ENCODE data around the gene HSPA6.
"Not testable (repeated sequence)": the region's sequence is repeated elsewhere in the genome, so short reads cannot be mapped to it uniquely, and the experiment has no call there.

HSPA6 gene

DNA sequence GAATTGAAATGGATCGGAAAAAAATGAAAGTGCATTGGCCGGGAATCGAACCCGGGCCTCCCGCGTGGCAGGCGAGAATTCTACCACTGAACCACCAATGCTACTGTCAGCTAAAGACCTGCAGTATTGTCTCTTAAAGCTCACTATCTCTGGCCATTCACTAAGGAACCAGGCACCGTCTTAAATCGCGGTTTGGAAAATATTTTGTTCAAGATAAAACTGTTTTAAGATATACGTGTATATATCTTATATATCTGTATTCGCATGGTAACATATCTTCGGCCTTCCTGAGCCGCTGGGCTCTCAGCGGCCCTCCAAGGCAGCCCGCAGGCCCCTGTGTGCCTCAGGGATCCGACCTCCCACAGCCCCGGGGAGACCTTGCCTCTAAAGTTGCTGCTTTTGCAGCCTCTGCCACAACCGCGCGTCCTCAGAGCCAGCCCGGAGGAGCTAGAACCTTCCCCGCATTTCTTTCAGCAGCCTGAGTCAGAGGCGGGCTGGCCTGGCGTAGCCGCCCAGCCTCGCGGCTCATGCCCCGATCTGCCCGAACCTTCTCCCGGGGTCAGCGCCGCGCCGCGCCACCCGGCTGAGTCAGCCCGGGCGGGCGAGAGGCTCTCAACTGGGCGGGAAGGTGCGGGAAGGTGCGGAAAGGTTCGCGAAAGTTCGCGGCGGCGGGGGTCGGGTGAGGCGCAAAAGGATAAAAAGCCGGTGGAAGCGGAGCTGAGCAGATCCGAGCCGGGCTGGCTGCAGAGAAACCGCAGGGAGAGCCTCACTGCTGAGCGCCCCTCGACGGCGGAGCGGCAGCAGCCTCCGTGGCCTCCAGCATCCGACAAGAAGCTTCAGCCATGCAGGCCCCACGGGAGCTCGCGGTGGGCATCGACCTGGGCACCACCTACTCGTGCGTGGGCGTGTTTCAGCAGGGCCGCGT lies at the start of gene HSPA6:
TSS of gene HSPA6 (plus strand) at position 724 of the 925 bp plus-strand sequence. CDS start at position 843, 119 bp downstream.
- peak within 1 kb of the TSS; percentile 66 for H3K4me3 ChIP-seq (ENCODE audit: low read depth, low read length)
- DNase-seq (ENCODE audit: low read depth), result peak; percentile 34

DNA sequence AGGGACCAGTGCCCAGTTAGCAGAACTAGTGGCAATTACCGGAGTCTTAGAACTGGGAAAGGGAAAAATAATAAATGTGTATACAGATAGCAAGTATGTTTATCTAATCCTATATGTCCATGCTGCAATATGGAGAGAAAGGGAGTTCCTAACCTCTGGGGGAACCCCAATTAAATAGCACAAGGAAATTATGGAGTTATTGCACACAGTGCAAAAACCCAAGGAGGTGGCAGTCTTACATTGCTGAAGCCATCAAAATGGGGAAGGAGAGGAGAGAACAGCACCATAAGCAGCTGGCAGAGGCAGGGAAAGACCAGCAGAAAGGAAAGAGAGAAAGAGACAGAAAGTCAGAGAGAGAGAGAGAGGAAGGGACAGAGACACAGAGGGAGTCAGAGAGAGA lies 46.6 kb upstream of the HSPA6 start:
- not testable (repeated sequence) for H3K4me3 ChIP-seq (ENCODE audit: low read depth, low read length); DNase-seq (ENCODE audit: low read depth)

DNA sequence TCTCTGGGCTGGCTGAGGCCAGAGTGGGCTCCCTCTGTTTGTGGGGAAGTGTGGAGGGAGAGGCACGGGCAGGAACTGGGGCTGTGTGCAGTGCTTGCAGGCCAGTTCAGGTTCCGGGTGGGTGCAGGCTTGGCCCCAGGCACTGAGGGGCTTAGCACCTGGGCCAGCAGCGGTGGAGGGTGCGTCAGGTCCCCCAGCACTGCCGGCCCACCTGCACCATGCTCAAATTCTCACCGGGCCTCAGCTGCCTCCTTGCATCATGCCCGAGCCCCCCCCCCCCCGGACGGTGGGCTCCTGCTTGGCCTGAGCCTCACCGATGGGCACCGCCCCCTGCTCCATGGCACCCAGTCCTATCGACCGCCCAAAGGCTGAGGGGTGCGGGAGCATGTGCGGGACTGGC lies 45.4 kb upstream of the HSPA6 start:
- DNase-seq (ENCODE audit: low read depth), result no peak
- H3K4me3 ChIP-seq (ENCODE audit: low read depth, low read length), result no peak overlapping the region
- TF ChIP-seq CTCF (IDR thresholded peaks at IDR 0.05; ENCODE audit: control insufficient read depth, extremely low read depth, insufficient read depth), result no peak

DNA sequence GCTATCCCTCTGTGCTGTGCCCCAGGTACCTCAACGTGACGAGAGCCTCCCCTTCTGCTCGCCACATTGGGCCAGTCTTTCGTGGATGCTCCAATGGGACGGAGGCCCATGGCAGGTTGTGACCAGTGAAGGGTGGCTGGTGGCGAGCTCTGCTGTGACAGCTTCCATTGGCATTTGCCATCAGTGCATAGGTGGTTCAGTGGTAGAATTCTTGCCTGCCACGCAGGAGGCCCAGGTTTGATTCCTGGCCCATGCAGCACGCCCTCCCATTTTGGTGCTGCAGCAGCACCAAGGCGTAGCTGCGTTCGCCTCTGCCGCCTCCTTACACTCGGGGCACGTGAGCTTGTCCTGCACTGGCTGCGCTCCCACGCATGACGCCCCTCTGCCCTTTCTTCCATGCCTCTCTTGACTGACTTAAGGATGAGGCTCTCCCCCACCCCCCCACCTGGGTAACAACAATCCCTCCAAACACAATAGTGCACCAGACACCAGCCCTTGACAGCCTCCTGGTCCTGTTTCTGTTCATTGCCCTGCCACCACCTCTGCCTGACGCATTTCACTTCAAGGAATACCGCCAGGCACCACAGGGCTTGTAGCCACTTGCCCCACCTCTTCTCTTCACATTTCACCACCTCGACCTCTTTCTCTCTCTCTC lies 43.8 kb upstream of the HSPA6 start:
- no peak overlapping the region for H3K4me3 ChIP-seq (ENCODE audit: low read depth, low read length)
- DNase-seq (ENCODE audit: low read depth), result no peak
- TF ChIP-seq CTCF (IDR thresholded peaks at IDR 0.05; ENCODE audit: control insufficient read depth, extremely low read depth, insufficient read depth), result no peak

DNA sequence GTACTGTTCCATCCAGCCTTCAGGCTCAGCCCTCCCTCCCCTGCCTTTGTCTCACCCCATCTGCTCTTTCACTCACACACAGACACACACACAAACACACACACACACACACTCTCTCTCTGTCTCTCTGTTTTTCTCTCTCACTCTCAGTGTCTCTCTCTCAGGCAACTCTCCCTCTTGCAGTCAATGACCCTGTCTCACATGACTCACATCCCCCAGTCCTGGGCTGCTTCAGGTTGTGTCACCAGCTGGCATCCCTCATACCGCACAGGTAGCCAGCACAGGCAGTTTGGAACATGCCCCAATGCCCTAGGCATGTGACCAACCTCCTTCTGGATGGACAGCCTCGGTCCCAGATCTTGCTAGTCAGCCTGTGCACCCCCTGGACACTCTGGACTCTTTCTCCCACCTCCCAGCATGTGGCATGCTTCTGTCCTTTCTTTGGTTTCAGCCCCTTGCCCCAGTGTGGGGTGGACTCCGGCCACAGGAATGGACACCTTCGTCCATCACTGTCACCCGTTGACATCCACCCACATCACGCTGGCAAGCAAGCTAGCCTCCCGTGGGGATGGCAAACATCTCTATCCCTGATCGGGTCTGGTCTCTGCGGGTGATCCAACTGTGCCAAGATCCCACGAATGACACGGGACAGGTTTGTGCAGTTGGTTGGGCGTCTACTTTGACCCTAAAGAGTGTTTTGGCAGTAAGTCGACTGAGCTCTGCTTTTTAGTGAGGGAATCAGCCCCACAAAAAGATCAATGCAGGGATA lies 42.5 kb upstream of the HSPA6 start:
- no peak overlapping the region for H3K4me3 ChIP-seq (ENCODE audit: low read depth, low read length)
- no peak for DNase-seq (ENCODE audit: low read depth)
- TF ChIP-seq CTCF (IDR thresholded peaks at IDR 0.05; ENCODE audit: control insufficient read depth, extremely low read depth, insufficient read depth), result no peak

- DNase-seq (ENCODE audit: low read depth), result no peak
- no peak for TF ChIP-seq CTCF (IDR thresholded peaks at IDR 0.05; ENCODE audit: control insufficient read depth, extremely low read depth, insufficient read depth)
- H3K4me3 ChIP-seq (ENCODE audit: low read depth, low read length), result no peak overlapping the region
These were observed 41.7 kb upstream of the HSPA6 start for GRCh38 chr1:161482610-161483009.

GRCh38 chr1:161483361-161483760 lies 41.0 kb upstream of the HSPA6 start:
- no peak overlapping the region for H3K4me3 ChIP-seq (ENCODE audit: low read depth, low read length)
- DNase-seq (ENCODE audit: low read depth), result no peak
- TF ChIP-seq CTCF (IDR thresholded peaks at IDR 0.05; ENCODE audit: control insufficient read depth, extremely low read depth, insufficient read depth), result no peak

Data from LNCaP clone FGC (cell line).